ENCODE results near the gene CDK16. TPM values are rescaled to one million over a fixed set of nuclear protein-coding genes. Genes with fewer than 3 reads are reported as not detected.

Gene CDK16
- total and polyA plus RNA-seq, 2 donors (not counting 3 experiments of a cell fraction or from before 2014, with no cell fraction given), result 99.9 to 149 TPM

DNA sequence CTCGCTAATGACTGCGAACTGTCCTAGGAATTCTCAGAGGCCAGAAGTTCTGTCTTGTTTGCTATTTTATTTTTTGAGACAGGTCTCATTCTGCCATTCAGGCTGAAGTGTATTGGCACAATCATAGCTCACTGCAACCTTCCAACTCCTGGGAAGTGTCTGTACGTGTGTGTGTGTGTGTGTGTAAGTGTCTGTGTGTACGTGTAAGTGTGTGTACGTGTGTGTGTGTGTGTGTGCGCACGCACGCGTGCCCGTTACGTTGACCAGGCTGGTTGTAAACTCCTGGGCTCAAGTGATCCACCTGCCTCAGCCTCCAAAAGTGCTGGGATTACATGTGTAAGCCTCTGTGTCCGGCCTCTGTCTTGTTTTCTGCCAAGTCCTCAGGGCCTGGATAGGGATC is 10.4 kb upstream of the CDK16 start:
- FAIRE-seq, result peak; percentile 48
- Histone ChIP-seq H3K27ac (ENCODE audit: insufficient read depth, low read depth, low read length) (no peak overlapping the region), H3K9me1 (replicated peaks; ENCODE audit: control insufficient read depth, extremely low read depth, insufficient read depth, low read length) (no peaks in the 10 kb centered on the region), H2AFZ (ENCODE audit: low read depth, low read length) (no peak overlapping the region), H3K27me3 (ENCODE audit: control insufficient read depth in 2 of 2, insufficient read depth in 2 of 2, low read length in 2 of 2) (no peaks in the 10 kb centered on the region), H3K4me3 (replicated peaks in 1 of 3; ENCODE audit: insufficient read depth in 1 of 3, low read depth in 1 of 3, low read length in 3 of 3) (no peak overlapping the region), H3K79me2 (ENCODE audit: control insufficient read depth, insufficient read depth, low read length) (no peaks in the 10 kb centered on the region), H3K4me2 (ENCODE audit: insufficient read depth, low read length) (no peak overlapping the region), H4K20me1 (replicated peaks; ENCODE audit: control insufficient read depth, extremely low read depth, insufficient read depth, low read length) (no peaks in the 10 kb centered on the region), H3K9ac (replicated peaks; ENCODE audit: extremely low read depth, insufficient read depth, low read length) (no peak overlapping the region), H3K4me1 (ENCODE audit: control insufficient read depth, extremely low read depth, insufficient read depth, low read length) (no peaks in the 10 kb centered on the region), H3K9me3 (replicated peaks; ENCODE audit: control insufficient read depth, insufficient read depth, low read length) (no peaks in the 10 kb centered on the region), H3K36me3 (ENCODE audit: control insufficient read depth in 2 of 2, extremely low read depth in 1 of 2, insufficient read depth in 2 of 2, low read length in 2 of 2) (peaks cover 17 to 51% of the 10 kb centered on the region in 2 experiments)
- TF ChIP-seq MAX (IDR thresholded peaks at IDR 0.05; ENCODE audit: insufficient read depth, insufficient read length), result no peak
- intact Hi-C loops (cut with micrococcal nuclease) (no loop called here), dilution Hi-C loops (cut with MboI; ENCODE audit: extremely low pct_ligation_motif_present, low sequenced_read_pairs) (no loop called here)
- DNase-seq (ENCODE audit: low read depth, low spot score), result no peak
- no TSS peak for BruUV-seq (replicated peaks)
- ChIA-PET CTCF (no interaction called here), POLR2A (no interaction called here)

GRCh38 chrX:47209508-47210238 is 8.8 kb upstream of the CDK16 start:
- TF ChIP-seq JUN (IDR thresholded peaks at IDR 0.05; ENCODE audit: borderline replicate concordance, insufficient read depth, insufficient read length, low read depth) (no peak), POLR2A (IDR thresholded peaks at IDR 0.05; ENCODE audit: low read depth, low read length) (no peak), EZH2 (IDR thresholded peaks at IDR 0.05; ENCODE audit: borderline replicate concordance, low read depth, low read length, severe bottlenecking) (no peak), MAX (IDR thresholded peaks at IDR 0.05; ENCODE audit: insufficient read depth, insufficient read length) (no peak), POLR2AphosphoS5 (IDR thresholded peaks at IDR 0.05; ENCODE audit: insufficient read depth, low read depth, low read length) (no peak), FOS (IDR thresholded peaks at IDR 0.05; ENCODE audit: borderline replicate concordance, insufficient read depth, low read length) (no peak), MYC (IDR thresholded peaks at IDR 0.05; ENCODE audit: low read depth, low read length) (no peak), GATA2 (IDR thresholded peaks at IDR 0.05; ENCODE audit: insufficient read depth, insufficient read length, low read depth, low read length) (no peak)
- TF ChIP-seq, protein P1, sequence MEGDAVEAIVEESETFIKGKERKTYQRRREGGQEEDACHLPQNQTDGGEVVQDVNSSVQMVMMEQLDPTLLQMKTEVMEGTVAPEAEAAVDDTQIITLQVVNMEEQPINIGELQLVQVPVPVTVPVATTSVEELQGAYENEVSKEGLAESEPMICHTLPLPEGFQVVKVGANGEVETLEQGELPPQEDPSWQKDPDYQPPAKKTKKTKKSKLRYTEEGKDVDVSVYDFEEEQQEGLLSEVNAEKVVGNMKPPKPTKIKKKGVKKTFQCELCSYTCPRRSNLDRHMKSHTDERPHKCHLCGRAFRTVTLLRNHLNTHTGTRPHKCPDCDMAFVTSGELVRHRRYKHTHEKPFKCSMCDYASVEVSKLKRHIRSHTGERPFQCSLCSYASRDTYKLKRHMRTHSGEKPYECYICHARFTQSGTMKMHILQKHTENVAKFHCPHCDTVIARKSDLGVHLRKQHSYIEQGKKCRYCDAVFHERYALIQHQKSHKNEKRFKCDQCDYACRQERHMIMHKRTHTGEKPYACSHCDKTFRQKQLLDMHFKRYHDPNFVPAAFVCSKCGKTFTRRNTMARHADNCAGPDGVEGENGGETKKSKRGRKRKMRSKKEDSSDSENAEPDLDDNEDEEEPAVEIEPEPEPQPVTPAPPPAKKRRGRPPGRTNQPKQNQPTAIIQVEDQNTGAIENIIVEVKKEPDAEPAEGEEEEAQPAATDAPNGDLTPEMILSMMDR (IDR thresholded peaks at IDR 0.05; ENCODE audit: extremely low read depth in 1 of 2, insufficient read depth in 1 of 2, low read depth in 1 of 2, low read length in 2 of 2), result no peak
- no peak overlapping the region for H3K27ac ChIP-seq (ENCODE audit: insufficient read depth, low read depth, low read length)
- dilution Hi-C loops (cut with MboI; ENCODE audit: extremely low pct_ligation_motif_present, low sequenced_read_pairs) (no loop called here), intact Hi-C loops (cut with micrococcal nuclease) (no loop called here)
- H3K4me1 ChIP-seq (ENCODE audit: control insufficient read depth, extremely low read depth, insufficient read depth, low read length), result no peaks in the 10 kb centered on the region
- no peaks in the 10 kb centered on the region for H3K27me3 ChIP-seq (ENCODE audit: control insufficient read depth in 2 of 2, insufficient read depth in 2 of 2, low read length in 2 of 2)
- H3K9me1 ChIP-seq (replicated peaks; ENCODE audit: control insufficient read depth, extremely low read depth, insufficient read depth, low read length), result no peaks in the 10 kb centered on the region
- H4K20me1 ChIP-seq (replicated peaks; ENCODE audit: control insufficient read depth, extremely low read depth, insufficient read depth, low read length), result no peaks in the 10 kb centered on the region
- no TSS peak for BruUV-seq (replicated peaks)
- no peaks in the 10 kb centered on the region for H3K9me3 ChIP-seq (replicated peaks; ENCODE audit: control insufficient read depth, insufficient read depth, low read length)
- no peak overlapping the region for H3K4me2 ChIP-seq (ENCODE audit: insufficient read depth, low read length)
- H3K36me3 ChIP-seq (ENCODE audit: control insufficient read depth in 2 of 2, extremely low read depth in 1 of 2, insufficient read depth in 2 of 2, low read length in 2 of 2), result peaks cover 19 to 54% of the 10 kb centered on the region in 2 experiments
- CTCF ChIA-PET, result interaction anchor here (0.5 kb wide), 1 partner anchor 131 kb away, joined by 3 read pairs; no protein-coding TSS in a partner anchor
- H2AFZ ChIP-seq (ENCODE audit: low read depth, low read length), result no peak overlapping the region
- POLR2A ChIA-PET, result no interaction called here
- H3K79me2 ChIP-seq (ENCODE audit: control insufficient read depth, insufficient read depth, low read length), result no peaks in the 10 kb centered on the region
- H3K9ac ChIP-seq (replicated peaks; ENCODE audit: extremely low read depth, insufficient read depth, low read length), result no peak overlapping the region
- FAIRE-seq (no peak), DNase-seq (ENCODE audit: low read depth, low spot score) (no peak)
- no peak overlapping the region for H3K4me3 ChIP-seq (replicated peaks in 1 of 3; ENCODE audit: insufficient read depth in 1 of 3, low read depth in 1 of 3, low read length in 3 of 3)

Measured in endothelial cell of umbilical vein (primary cell).